Measurements from ENCODE around the gene SCG5.

The SCG5 gene

DNA sequence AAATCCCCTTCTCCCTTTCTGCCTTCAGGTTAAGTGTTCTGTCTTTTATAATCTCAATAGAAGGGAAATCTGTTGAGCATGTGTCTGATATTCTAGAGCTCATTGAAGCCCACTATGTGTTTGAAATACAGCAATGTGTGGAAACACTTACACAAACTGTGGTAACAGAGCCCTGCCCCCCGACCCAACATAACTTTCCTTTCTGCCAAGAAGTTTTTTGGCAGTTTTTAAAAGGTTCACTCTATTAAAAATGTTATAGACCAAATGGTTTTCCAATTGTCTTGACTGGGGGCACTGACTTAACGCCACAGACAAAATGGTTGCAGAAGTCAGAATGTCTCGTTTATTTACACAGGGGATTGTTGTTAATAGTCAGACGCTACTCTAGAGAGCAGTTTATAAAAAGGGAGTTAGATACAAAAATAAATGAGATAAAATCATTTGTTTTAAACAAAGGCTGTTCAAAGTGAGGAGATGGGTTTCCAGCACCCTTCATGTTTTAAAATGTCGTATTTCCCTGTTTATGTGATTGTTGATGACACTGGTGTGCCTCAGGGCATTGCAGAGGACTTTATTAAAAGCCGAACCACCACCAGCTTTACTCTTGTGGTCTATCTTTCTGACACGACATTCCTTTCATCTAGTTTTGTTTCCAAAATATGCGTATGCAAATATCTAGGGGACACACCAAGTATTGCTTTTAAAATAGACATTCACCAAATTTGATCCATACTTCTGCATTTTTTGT is 49.6 kb downstream of the SCG5 start:
- no peak for DNase-seq (ENCODE audit: low spot score)
- no peak for FAIRE-seq

- FAIRE-seq, result no peak
These were observed 50.2 kb downstream of the SCG5 start for GRCh38 chr15:32691689-32692038.

GRCh38 chr15:32692286-32692685 is 50.8 kb downstream of the SCG5 start:
- no peak for FAIRE-seq
- no peak for DNase-seq (ENCODE audit: low spot score)

More at GRCh38 chr15:32691689-32692038, 50.2 kb downstream of the SCG5 start:
- no peak for DNase-seq (ENCODE audit: low spot score)

DNA sequence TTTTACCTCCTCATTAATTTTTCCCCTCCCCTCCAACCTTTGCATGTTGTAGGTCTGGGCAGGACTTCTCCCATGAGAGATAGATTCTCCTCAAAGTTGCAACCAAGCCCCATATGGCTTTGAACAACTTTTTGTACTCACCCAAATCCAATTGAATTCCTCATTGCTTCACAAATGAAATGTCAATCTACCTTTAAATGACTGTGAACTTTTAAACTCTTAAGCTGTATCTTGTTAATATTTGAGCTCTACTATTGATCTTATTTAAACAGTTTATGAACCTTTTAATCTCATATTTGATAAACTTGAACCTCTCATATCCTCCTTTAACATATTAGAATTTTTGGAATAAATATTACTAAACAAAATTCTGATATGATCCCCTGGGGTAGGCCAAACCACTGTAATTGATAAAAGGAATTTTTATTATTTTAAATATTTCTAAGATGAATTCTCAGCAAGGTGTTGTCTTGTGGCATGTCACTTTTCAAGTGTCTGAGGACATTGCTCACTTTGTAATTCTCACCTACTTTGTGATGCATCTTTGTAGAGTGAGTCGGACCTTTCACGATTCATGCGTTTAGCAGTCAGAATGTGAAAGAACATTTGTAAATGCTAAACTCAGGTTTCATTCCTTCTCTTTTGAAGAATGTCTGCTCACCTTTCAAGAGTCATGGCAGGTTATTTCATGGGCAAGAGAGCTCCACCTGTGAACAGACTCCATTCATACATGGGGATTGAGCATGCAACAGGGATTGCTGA is 52.9 kb downstream of the SCG5 start:
- DNase-seq (ENCODE audit: low spot score) (no peak), FAIRE-seq (no peak)

- DNase-seq (ENCODE audit: low spot score), result no peak
- no peak for FAIRE-seq
These were observed 57.4 kb downstream of the SCG5 start for GRCh38 chr15:32698773-32699390.

- FAIRE-seq (no peak), DNase-seq (ENCODE audit: low spot score) (no peak)
These were observed 59.1 kb downstream of the SCG5 start for GRCh38 chr15:32700501-32701150.

DNA sequence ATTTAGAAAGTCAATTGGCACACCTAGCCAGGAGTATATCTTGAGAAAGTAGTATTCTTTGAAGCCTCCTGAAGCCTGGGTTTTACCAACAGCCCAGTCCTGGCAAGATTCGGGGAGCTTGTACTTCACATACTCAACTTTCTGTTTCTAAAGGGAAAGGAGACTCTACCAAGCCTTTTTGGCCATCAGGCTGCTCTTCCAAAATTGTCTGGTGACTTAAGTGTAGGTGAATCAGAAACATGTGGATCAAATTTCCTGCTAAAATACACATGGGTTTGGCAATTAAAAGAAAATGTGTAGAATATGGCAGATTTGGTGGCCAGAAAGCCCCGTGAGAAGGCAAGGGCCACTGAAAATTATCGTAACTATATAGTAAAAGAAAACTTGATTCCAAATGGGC is 60.4 kb downstream of the SCG5 start:
- DNase-seq (ENCODE audit: low spot score), result no peak
- no peak for FAIRE-seq

DNA sequence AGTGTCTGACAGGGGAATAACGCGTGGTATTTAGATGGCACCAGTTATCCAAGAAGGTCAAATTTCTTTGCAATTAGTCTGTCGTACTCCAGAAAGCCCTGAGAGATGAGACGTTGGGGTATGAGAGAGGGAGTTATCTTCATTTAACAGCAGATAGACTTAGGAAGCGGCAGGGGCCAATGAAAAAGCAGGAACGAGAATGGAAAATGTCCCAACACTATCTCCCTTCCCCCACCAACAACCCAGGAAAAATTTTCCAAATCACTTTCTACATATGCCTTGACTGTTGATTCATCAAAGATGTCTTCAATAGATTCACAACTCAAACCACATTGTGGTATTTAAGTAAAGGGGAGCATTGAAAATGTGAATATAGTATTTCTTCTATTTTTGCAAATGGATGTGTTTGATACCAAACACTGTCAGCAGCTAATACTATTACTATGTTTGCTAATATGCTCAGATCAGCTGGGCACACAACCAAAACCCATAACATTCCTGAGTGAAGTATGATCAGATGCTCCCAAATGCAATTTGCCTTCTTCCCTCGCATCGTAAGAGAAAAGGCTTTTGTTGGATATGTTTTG is 63.0 kb downstream of the SCG5 start:
- DNase-seq (ENCODE audit: low spot score) (no peak), FAIRE-seq (no peak)

GRCh38 chr15:32705446-32705845 is 63.9 kb downstream of the SCG5 start:
- DNase-seq (ENCODE audit: low spot score), result no peak
- no peak for FAIRE-seq

DNA sequence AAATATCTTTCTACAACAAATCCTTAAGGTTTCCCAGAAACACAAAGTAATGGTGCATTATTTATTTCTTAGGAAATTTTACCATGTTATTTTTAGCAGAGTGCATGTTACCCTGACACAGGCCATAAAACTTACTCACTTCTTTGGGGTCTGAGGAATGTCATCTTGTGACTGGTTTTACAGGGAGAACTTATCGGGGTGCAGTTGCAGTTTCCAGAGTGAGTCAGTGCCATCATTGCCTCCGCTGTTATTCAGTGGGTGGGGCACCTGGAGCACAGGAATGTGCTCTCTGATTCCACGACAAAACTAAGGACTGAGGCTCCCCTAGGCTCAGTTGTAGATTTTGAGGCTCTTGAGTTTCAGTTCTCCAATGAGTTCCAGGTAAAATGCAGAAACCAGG is 65.2 kb downstream of the SCG5 start:
- no peak for FAIRE-seq
- DNase-seq (ENCODE audit: low spot score), result no peak

DNA sequence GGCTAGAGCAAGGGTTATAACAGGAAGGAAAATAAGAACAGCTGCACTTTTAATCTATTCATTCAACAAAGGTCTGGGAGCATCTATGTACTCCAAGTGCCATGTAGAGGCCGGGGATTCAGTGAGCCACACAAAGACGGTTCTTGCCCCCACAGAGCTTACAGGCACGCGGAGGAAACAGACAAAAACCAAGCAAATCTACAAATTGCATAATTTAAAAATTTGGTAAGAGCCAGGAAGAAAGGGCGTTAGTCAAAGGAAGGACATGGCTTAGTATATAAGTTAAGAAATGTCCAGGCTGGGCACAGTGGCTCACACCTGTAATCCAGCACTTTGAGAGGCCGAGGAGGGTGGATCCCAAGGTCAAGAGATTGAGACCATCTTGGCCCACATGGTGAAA is 65.9 kb downstream of the SCG5 start:
- FAIRE-seq, result no peak
- DNase-seq (ENCODE audit: low spot score), result no peak

DNA sequence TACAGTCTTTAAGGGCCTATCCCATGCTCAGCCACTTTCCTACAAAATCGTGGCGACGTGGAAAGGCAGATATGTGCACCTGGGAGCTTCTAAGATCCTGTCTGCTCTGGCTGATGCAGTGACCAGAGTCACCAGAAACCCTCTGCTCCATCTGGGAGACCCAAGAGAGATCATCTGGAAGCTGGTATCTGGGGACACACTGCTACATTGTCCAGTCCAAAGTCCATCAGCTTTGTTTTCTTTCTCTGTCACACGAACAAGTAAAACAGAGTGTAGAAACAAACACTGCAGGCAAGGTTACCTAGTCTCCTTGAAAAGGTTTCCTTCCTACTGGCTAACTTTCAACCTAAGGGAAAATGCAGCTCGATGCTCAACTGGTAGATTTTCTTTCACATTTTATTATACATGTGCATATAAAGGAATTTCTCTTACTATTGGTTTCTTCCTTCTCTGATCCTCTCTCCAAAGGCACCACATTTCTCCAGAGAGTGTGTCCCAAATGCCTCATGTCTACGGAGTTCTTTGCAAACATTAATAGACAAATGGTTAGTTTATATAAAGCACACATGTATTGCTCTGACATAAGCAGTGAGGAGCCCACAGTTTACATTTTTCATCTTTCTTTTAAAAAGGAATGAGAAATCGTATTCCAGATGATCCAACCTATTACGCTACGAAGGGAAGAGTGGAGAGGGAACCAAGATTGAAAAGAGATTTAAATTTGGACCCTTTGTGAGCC is 68.0 kb downstream of the SCG5 start:
- DNase-seq (ENCODE audit: low spot score), result no peak
- no peak for FAIRE-seq

GRCh38 chr15:32715276-32715675 is 73.8 kb downstream of the SCG5 start:
- FAIRE-seq (peak; percentile 67), DNase-seq (ENCODE audit: low spot score) (peak; percentile 23)

- DNase-seq (ENCODE audit: low spot score) (no peak), FAIRE-seq (no peak)
These were observed 74.9 kb downstream of the SCG5 start for GRCh38 chr15:32716216-32716914.

DNA sequence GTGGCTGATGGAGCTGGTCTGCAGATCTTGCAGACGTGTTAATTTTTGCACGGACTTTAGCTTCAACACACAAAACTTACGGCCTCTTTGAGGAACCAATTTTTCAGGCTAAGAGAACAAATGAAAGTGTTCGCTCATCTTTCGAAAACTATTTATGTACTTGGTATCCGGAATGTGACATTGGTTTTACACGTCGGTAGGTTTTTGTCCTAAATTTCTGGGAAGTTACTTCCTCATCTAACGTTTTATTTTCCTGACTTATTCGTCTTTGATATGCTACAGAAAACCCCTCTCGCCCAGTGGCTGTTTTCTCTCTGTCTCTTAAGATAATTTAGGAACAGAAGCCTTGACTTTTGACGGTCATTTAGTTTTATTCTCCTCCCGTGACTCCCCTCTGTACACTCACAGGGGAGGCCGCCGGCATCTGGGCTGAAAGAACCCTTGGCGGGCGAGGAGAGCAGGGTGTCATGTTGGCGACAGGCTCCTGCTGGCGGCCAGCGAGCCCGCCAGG is 75.5 kb downstream of the SCG5 start:
- FAIRE-seq (no peak), DNase-seq (ENCODE audit: low spot score) (no peak)

DNA sequence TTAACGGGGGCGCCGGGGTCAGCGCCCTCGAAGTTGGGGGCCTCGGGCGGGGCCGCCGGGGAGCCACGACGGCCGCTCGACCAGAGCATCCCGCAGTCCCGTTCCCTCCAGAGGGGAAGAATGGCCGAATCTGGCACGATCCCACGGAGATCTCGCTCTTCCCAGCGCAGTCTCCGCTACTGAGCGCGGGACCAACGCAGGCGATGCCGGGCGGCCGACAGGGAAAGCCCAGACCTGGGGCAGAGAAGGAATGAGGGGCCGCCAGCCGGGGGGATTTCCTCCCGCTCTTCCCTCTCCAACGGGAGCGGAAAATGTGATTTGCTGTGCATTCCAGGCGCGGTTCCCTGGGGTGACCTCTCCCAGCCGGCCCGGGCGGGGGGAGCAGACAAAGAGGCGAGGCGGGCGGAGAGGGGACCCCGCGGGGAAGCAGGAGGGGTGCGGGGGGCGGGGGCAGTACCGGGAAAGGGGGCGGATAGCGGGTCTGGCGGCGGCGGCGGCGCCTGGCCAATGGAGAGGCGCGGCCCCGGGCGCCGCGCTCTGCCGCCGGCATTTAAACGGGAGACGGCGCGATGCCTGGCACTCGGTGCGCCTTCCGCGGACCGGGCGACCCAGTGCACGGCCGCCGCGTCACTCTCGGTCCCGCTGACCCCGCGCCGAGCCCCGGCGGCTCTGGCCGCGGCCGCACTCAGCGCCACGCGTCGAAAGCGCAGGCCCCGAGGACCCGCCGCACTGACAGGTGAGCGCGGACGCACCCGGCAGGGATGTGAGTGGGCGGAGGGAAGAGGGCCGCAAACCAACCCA is 76.1 kb downstream of the SCG5 start, which contains the start of gene GREM1:
TSS of gene GREM1 (plus strand) at position 579 of the 801 bp plus-strand sequence. CDS start 12,687 bp downstream, outside the sequence.
- no peak for DNase-seq (ENCODE audit: low spot score)

DNA sequence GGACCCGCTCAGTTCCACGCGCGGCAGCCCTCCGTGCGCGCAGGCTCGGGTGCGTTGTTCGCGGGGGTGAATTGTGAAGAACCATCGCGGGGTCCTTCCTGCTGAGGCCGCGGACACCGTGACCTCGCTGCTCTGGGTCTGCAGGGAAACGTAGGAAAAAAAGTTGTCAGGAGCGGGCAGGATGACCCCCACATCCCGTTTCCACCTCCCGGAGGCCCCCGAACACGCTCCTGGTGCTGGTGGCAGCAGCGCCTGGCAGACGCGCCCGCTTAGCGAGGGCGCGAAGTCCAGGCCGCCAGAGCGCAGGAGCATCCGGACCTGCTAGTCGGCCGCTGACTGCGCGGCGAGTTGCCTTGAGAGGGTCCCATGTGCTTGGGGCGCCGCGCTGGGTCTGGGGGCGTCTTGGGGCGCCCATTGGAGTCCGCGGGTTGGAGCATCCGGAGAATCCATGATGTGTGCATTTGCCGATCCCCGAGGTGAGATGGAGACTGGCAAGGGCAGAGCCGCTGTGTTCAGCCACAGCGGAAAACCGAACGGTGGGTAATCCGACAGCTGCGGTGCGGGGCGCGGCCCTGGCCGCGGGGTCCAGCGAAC is 76.8 kb downstream of the SCG5 start:
- DNase-seq (ENCODE audit: low spot score), result no peak
- no peak for FAIRE-seq

More for the DNA sequence above, 76.1 kb downstream of the SCG5 start, which contains the start of gene GREM1:
- no peak for FAIRE-seq

GRCh38 chr15:32718821-32719716 is 77.6 kb downstream of the SCG5 start:
- DNase-seq (ENCODE audit: low spot score) (no peak), FAIRE-seq (no peak)
